Fibroblast of skin of abdomen (primary cell): ENCODE results near the gene MDH2.
"Not testable (repeated sequence)": the region's sequence is repeated elsewhere in the genome, so short reads cannot be mapped to it uniquely, and the experiment has no call there.

Experiments
- DNase-seq: peaks from one replicate; pipeline ENCODE4 v3.0.0-alpha.2; 2013

Gene MDH2

GRCh38 chr7:76048668-76048988, 722 bp downstream of the MDH2 start:
- DNase-seq = no peak

- no peak for DNase-seq
Observed at GRCh38 chr7:76049295-76049694, 1.4 kb downstream of the MDH2 start.

GRCh38 chr7:76050545-76050944, 2.6 kb downstream of the MDH2 start:
- DNase-seq = no peak

GRCh38 chr7:76051840-76052239, 3.9 kb downstream of the MDH2 start:
- DNase-seq = no peak

- not testable (repeated sequence) for DNase-seq
Observed at GRCh38 chr7:76052681-76053080, 4.8 kb downstream of the MDH2 start.

GRCh38 chr7:76053461-76053860, 5.6 kb downstream of the MDH2 start:
- no peak for DNase-seq

GRCh38 chr7:76054123-76055120, 6.5 kb downstream of the MDH2 start:
- DNase-seq = peak; percentile 6

- DNase-seq = no peak
Observed at GRCh38 chr7:76056241-76056640, 8.3 kb downstream of the MDH2 start.

- DNase-seq = no peak
Observed at GRCh38 chr7:76057103-76057812, 9.4 kb downstream of the MDH2 start.

GRCh38 chr7:76057813-76058145, 9.9 kb downstream of the MDH2 start:
- no peak for DNase-seq

GRCh38 chr7:76058745-76059144, 10.8 kb downstream of the MDH2 start:
- not testable (repeated sequence) for DNase-seq

GRCh38 chr7:76060842-76061241, 12.9 kb downstream of the MDH2 start:
- no peak for DNase-seq

GRCh38 chr7:76062254-76062653, 14.3 kb downstream of the MDH2 start:
- no peak for DNase-seq

GRCh38 chr7:76063114-76063513, 15.2 kb downstream of the MDH2 start:
- no peak for DNase-seq

- DNase-seq = no peak
Observed at GRCh38 chr7:76063525-76063924, 15.6 kb downstream of the MDH2 start.

GRCh38 chr7:76064208-76064970, 16.5 kb downstream of the MDH2 start:
- no peak for DNase-seq

GRCh38 chr7:76065016-76065612, 17.2 kb downstream of the MDH2 start:
- DNase-seq = no peak

GRCh38 chr7:76066716-76067503, 19.0 kb downstream of the MDH2 start:
- DNase-seq = no peak

GRCh38 chr7:76069238-76069638, 21.3 kb downstream of the MDH2 start:
- peak; percentile 84 for DNase-seq

GRCh38 chr7:76071316-76072242, 23.7 kb downstream of the MDH2 start:
- peak; percentile 37 for DNase-seq
